ENCODE measurements around the gene SPATA19. TPM values are rescaled to one million over a fixed set of nuclear protein-coding genes. Genes with fewer than 3 reads are reported as not detected.

SPATA19 gene
- total and polyA plus RNA-seq, 2 experiments from 2014 or later = not detected

- DNase-seq (ENCODE audit: low spot score) (no peak), ATAC-seq (no peak)
- Mint-ChIP-seq H3K27me3 (ENCODE audit: insufficient read depth, low read depth, poor library complexity) (peaks cover 4% of the 10 kb centered on the region), H3K4me1 (0 out of 3 replicates have a peak, but pooled peaks cover 2% of the 10 kb centered on the region), H3K36me3 (ENCODE audit: low read depth) (no peaks in the 10 kb centered on the region; the same call in 2 of the 3 replicates), H3K27ac (no peak overlapping the region), H3K4me3 (no peak overlapping the region), H3K9me3 (no peaks in the 10 kb centered on the region)
- no peaks in the 10 kb centered on the region for H3K9me2 ChIP-seq (ENCODE audit: insufficient read depth)
- H3F3A ChIP-seq (replicated peaks; ENCODE audit: low read depth) = no peaks in the 10 kb centered on the region
- TF ChIP-seq POLR2AphosphoS5 (IDR thresholded peaks at IDR 0.05; ENCODE audit: low read depth) = no peak
- no peaks in the 10 kb centered on the region for H3K27me3 ChIP-seq (ENCODE audit: insufficient read depth)
- no peaks in the 10 kb centered on the region for H4K20me1 ChIP-seq (replicated peaks; ENCODE audit: insufficient read depth)
- no peaks in the 10 kb centered on the region for H3K36me3 ChIP-seq (ENCODE audit: insufficient read depth)
- H3K4me2 ChIP-seq = no peak overlapping the region
- H3K79me2 ChIP-seq (replicated peaks; ENCODE audit: insufficient read depth) = no peaks in the 10 kb centered on the region
- H3K27ac ChIP-seq (ENCODE audit: low read depth) = no peak overlapping the region
- no peak overlapping the region for H2AFZ ChIP-seq
- H3K4me1 ChIP-seq (ENCODE audit: insufficient read depth) = no peaks in the 10 kb centered on the region
- H3K4me3 ChIP-seq = no peak overlapping the region
Measured at GRCh38 chr11:133818302-133818701, 27.0 kb downstream of the SPATA19 start.

GRCh38 chr11:133817449-133817848 lies 27.9 kb downstream of the SPATA19 start:
- no peak overlapping the region for H3K4me2 ChIP-seq

More at GRCh38 chr11:133817449-133817848, 27.9 kb downstream of the SPATA19 start:
- Mint-ChIP-seq H3K36me3 (ENCODE audit: low read depth) (no peaks in the 10 kb centered on the region; the same call in 2 of the 3 replicates), H3K4me3 (no peak overlapping the region), H3K4me1 (peaks cover 2% of the 10 kb centered on the region; the same call in 2 of the 3 replicates), H3K27ac (no peak overlapping the region), H3K27me3 (ENCODE audit: insufficient read depth, low read depth, poor library complexity) (peaks cover 4% of the 10 kb centered on the region), H3K9me3 (no peaks in the 10 kb centered on the region)
- H4K20me1 ChIP-seq (replicated peaks; ENCODE audit: insufficient read depth) = no peaks in the 10 kb centered on the region
- no peaks in the 10 kb centered on the region for H3K27me3 ChIP-seq (ENCODE audit: insufficient read depth)
- H3K9me2 ChIP-seq (ENCODE audit: insufficient read depth) = no peaks in the 10 kb centered on the region
- ATAC-seq = no peak
- no peaks in the 10 kb centered on the region for H3F3A ChIP-seq (replicated peaks; ENCODE audit: low read depth)
- H3K36me3 ChIP-seq (ENCODE audit: insufficient read depth) = no peaks in the 10 kb centered on the region
- 0 out of 2 replicates have a peak, but pooled peaks cover under 1% of the 10 kb centered on the region for H3K4me1 ChIP-seq (ENCODE audit: insufficient read depth)
- TF ChIP-seq ZNF462 (CRISPR knock-in tag; IDR thresholded peaks at IDR 0.05) = no peak
- TF ChIP-seq REST (IDR thresholded peaks at IDR 0.05; ENCODE audit: unreplicated experiment) = no peak
- TF ChIP-seq POLR2AphosphoS5 (IDR thresholded peaks at IDR 0.05; ENCODE audit: low read depth) = no peak
- no peak for TF ChIP-seq STAT1 (IDR thresholded peaks at IDR 0.05; ENCODE audit: unreplicated experiment)
- TF ChIP-seq NANOG (IDR thresholded peaks at IDR 0.05; ENCODE audit: borderline replicate concordance) = no peak
- no peak for TF ChIP-seq ZNF331 (CRISPR knock-in tag; IDR thresholded peaks at IDR 0.05; ENCODE audit: low read depth)
- TF ChIP-seq CREB1 (CRISPR knock-in tag; IDR thresholded peaks at IDR 0.05; ENCODE audit: low read depth) = no peak
- no peak overlapping the region for H2AFZ ChIP-seq
- no peaks in the 10 kb centered on the region for H3K79me2 ChIP-seq (replicated peaks; ENCODE audit: insufficient read depth)
- no peak for DNase-seq (ENCODE audit: low spot score)
- no peak overlapping the region for H3K4me3 ChIP-seq
- H3K27ac ChIP-seq (ENCODE audit: low read depth) = no peak overlapping the region
